ENCODE data around the gene ARHGEF19. TPM values are rescaled to one million over a fixed set of nuclear protein-coding genes. Genes with fewer than 3 reads are reported as not detected.

The ARHGEF19 gene
- total and polyA plus RNA-seq, 9 of the 15 experiments (the other 6 are each of a cell fraction or from before 2014, with no cell fraction given) = 0.73 to 21.0 (median 5.2) TPM

DNA sequence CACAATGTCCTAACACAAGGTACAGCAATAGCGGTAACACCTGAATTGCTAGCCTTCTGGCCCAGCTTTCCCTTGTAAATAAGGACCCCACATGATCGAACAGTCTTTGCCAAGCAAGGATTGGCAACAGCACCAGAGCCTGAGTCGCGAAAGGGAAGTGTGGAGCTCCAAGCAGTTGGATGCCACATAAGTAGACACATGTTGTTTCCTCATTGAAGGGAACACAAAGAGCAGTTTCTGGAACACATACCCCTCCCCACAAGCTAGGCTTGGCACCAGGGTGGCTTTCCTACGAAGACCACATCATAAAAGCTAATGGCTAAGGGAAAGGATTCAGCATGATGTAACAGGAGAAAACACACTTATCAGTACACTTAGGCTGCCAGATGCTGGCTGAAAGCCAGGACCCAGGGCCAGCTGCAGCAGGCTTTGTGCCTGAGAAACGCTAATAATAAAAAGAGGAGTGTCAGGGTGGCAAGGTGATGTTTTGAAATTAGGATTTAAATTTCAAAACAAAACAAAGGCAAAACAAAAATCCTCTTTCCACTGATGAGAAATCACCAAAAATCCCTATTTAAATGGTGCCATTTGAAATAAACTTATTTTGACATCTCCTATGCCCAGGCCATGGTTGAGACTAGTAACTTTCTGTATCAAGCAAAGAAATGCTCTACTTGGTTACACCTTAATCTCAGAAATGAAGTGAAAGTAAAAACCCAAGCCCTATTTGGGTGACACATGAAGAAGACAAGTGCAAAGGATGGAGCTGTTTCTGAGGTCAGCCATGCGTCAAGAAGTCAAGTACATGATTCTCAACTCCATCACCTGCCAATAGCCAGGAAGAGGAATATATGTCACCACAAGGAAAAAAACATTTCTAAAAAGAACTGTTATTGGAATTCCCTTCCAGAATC, 36.4 kb upstream of the ARHGEF19 start (continued):
- peak; percentile 36; the same call in 1 of the 2 replicates for TF ChIP-seq SPI1 (IDR thresholded peaks at IDR 0.05; ENCODE audit: borderline replicate concordance, low read depth, low read length)
- TF ChIP-seq PATZ1 (CRISPR knock-in tag; IDR thresholded peaks at IDR 0.05; ENCODE audit: borderline replicate concordance) = 0 out of 2 replicates have a peak, but pooled peaks have one; percentile 9
- TF ChIP-seq, protein P1, sequence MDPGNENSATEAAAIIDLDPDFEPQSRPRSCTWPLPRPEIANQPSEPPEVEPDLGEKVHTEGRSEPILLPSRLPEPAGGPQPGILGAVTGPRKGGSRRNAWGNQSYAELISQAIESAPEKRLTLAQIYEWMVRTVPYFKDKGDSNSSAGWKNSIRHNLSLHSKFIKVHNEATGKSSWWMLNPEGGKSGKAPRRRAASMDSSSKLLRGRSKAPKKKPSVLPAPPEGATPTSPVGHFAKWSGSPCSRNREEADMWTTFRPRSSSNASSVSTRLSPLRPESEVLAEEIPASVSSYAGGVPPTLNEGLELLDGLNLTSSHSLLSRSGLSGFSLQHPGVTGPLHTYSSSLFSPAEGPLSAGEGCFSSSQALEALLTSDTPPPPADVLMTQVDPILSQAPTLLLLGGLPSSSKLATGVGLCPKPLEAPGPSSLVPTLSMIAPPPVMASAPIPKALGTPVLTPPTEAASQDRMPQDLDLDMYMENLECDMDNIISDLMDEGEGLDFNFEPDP (CRISPR knock-in tag; IDR thresholded peaks at IDR 0.05) = no peak
- TF ChIP-seq ZNF79 (CRISPR knock-in tag; IDR thresholded peaks at IDR 0.05; ENCODE audit: low read depth) = peak; percentile 79
- TF ChIP-seq, protein P2, sequence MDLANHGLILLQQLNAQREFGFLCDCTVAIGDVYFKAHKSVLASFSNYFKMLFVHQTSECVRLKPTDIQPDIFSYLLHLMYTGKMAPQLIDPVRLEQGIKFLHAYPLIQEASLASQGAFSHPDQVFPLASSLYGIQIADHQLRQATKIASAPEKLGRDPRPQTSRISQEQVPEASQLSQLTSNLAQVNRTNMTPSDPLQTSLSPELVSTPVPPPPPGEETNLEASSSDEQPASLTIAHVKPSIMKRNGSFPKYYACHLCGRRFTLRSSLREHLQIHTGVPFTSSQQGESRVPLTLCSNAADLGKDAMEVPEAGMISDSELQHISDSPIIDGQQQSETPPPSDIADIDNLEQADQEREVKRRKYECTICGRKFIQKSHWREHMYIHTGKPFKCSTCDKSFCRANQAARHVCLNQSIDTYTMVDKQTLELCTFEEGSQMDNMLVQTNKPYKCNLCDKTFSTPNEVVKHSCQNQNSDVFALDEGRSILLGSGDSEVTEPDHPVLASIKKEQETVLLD (IDR thresholded peaks at IDR 0.05) = peak; percentile 61; the same call in 1 of the 2 replicates
- peak; percentile 93 for TF ChIP-seq TCF15 (CRISPR knock-in tag; IDR thresholded peaks at IDR 0.05)
- no peak for TF ChIP-seq ZNF695 (CRISPR knock-in tag; IDR thresholded peaks at IDR 0.05)
- TF ChIP-seq SRSF9 (IDR thresholded peaks at IDR 0.05; ENCODE audit: borderline replicate concordance, low read depth, low read length) = no peak
- TF ChIP-seq IFI16 (CRISPR knock-in tag; IDR thresholded peaks at IDR 0.05) = peak; percentile 85
- peak; percentile 46; the same call in 1 of the 2 replicates for TF ChIP-seq ILK (tag; IDR thresholded peaks at IDR 0.05; ENCODE audit: borderline replicate concordance, low read depth)
- TF ChIP-seq MAFG (tag; conservative IDR thresholded peaks at IDR 0.05) = peak; percentile 45; the same call in 1 of the 2 replicates
- TF ChIP-seq, protein P3, sequence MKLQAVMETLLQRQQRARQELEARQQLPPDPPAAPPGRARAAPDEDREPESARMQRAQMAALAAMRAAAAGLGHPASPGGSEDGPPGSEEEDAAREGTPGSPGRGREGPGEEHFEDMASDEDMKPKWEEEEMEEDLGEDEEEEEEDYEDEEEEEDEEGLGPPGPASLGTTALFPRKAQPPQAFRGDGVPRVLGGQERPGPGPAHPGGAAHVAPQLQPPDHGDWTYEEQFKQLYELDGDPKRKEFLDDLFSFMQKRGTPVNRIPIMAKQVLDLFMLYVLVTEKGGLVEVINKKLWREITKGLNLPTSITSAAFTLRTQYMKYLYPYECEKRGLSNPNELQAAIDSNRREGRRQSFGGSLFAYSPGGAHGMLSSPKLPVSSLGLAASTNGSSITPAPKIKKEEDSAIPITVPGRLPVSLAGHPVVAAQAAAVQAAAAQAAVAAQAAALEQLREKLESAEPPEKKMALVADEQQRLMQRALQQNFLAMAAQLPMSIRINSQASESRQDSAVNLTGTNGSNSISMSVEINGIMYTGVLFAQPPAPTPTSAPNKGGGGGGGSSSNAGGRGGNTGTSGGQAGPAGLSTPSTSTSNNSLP (IDR thresholded peaks at IDR 0.05; ENCODE audit: borderline replicate concordance, low read depth, low read length) = peak; percentile 35; the same call in 1 of the 2 replicates
- TF ChIP-seq, protein P4, sequence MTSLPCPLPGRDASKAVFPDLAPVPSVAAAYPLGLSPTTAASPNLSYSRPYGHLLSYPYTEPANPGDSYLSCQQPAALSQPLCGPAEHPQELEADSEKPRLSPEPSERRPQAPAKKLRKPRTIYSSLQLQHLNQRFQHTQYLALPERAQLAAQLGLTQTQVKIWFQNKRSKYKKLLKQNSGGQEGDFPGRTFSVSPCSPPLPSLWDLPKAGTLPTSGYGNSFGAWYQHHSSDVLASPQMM (CRISPR knock-in tag; IDR thresholded peaks at IDR 0.05) = no peak
- TF ChIP-seq, protein P5, sequence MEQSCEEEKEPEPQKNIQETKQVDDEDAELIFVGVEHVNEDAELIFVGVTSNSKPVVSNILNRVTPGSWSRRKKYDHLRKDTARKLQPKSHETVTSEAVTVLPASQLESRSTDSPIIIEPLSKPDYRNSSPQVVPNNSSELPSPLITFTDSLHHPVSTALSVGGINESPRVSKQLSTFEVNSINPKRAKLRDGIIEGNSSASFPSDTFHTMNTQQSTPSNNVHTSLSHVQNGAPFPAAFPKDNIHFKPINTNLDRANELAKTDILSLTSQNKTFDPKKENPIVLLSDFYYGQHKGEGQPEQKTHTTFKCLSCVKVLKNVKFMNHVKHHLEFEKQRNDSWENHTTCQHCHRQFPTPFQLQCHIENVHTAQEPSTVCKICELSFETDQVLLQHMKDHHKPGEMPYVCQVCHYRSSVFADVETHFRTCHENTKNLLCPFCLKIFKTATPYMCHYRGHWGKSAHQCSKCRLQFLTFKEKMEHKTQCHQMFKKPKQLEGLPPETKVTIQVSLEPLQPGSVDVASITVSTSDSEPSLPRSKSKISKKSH (CRISPR knock-in tag; IDR thresholded peaks at IDR 0.05) = no peak

Data from K562 (cell line).